ENCODE data around the gene ROBO2. TPM values are rescaled to one million over a fixed set of nuclear protein-coding genes. Genes with fewer than 3 reads are reported as not detected.

Gene ROBO2
- polyA plus RNA-seq, 2 of the 4 experiments (the other 2 are of a cell fraction): 0.04 TPM; not detected in 1

- Histone ChIP-seq H3K4me1 (no peaks in the 10 kb centered on the region), H3K9me3 (no peaks in the 10 kb centered on the region), H3K27ac (no peak overlapping the region), H3K4me2 (no peak overlapping the region), H3K4me3 (no peak overlapping the region)
- POLR2A ChIA-PET: no interaction called here
- TF ChIP-seq MAZ (IDR thresholded peaks at IDR 0.05; ENCODE audit: borderline replicate concordance, low read depth, low read length): no peak
- TF ChIP-seq FOSL2 (IDR thresholded peaks at IDR 0.05): no peak
- TF ChIP-seq FOSL2 (CRISPR knock-in tag; IDR thresholded peaks at IDR 0.05): no peak
- TF ChIP-seq KDM5A (IDR thresholded peaks at IDR 0.05): no peak
- TF ChIP-seq CEBPB (IDR thresholded peaks at IDR 0.05): no peak
- no peak for TF ChIP-seq HEYL (CRISPR knock-in tag; IDR thresholded peaks at IDR 0.05)
- no peak for TF ChIP-seq JUN (IDR thresholded peaks at IDR 0.05)
- no peak for TF ChIP-seq HOXA7 (CRISPR knock-in tag; IDR thresholded peaks at IDR 0.05)
- TF ChIP-seq MAFK (IDR thresholded peaks at IDR 0.05; ENCODE audit: partially characterized antibody): no peak
- TF ChIP-seq MYC (IDR thresholded peaks at IDR 0.05; ENCODE audit: borderline replicate concordance, low read length): no peak
- no peak for TF ChIP-seq EHMT2 (IDR thresholded peaks at IDR 0.05; ENCODE audit: low read depth)
- TF ChIP-seq HDAC2 (IDR thresholded peaks at IDR 0.05): no peak
- TF ChIP-seq ZC3H11A (IDR thresholded peaks at IDR 0.05): no peak
- TF ChIP-seq RAD21 (conservative IDR thresholded peaks at IDR 0.05 in 1 of 2, IDR thresholded peaks at IDR 0.05 in 1 of 2): no peak
- TF ChIP-seq RFX5 (IDR thresholded peaks at IDR 0.05): no peak
- TF ChIP-seq POLR2AphosphoS2 (conservative IDR thresholded peaks at IDR 0.05; ENCODE audit: low read length): no peak
- TF ChIP-seq ZNF302 (CRISPR knock-in tag; IDR thresholded peaks at IDR 0.05): no peak
- TF ChIP-seq RARB (CRISPR knock-in tag; IDR thresholded peaks at IDR 0.05): no peak
- no peak for TF ChIP-seq ELK1 (IDR thresholded peaks at IDR 0.05; ENCODE audit: low read depth, low read length)
- no peak for TF ChIP-seq HOXB5 (CRISPR knock-in tag; IDR thresholded peaks at IDR 0.05)
- no peak for TF ChIP-seq JUNB (IDR thresholded peaks at IDR 0.05)
- no peak for DNase-seq (ENCODE audit: low read depth in 1 of 2, low spot score in 1 of 2)
- ATAC-seq: no peak
- CTCF ChIA-PET: interaction anchor here (0.6 kb wide), 1 partner anchor 307 kb away, joined by 3 read pairs; no protein-coding TSS in a partner anchor
- no peak for FAIRE-seq
- 5% methylated on average over 3 of the region's 3 CpGs for WGBS (ENCODE audit: missing lambda C conversion rate)
These were observed 41.4 kb downstream of the ROBO2 start for GRCh38 chr3:77081240-77081661.

- DNase-seq (ENCODE audit: low read depth in 1 of 2, low spot score in 1 of 2) (no peak), FAIRE-seq (no peak), ATAC-seq (no peak)
- no peaks in the 10 kb centered on the region for H3K9me3 ChIP-seq
- H3K4me3 ChIP-seq: no peak overlapping the region
- H3K4me2 ChIP-seq: no peak overlapping the region
- no peak overlapping the region for H3K27ac ChIP-seq
- WGBS (ENCODE audit: missing lambda C conversion rate): 3% methylated on average over 2 of the region's 2 CpGs
- ChIA-PET POLR2A (no interaction called here), CTCF (no interaction called here)
- H3K4me1 ChIP-seq: no peaks in the 10 kb centered on the region
- TF ChIP-seq HMGXB4 (CRISPR knock-in tag; IDR thresholded peaks at IDR 0.05; ENCODE audit: borderline replicate concordance) (no peak), HES2 (IDR thresholded peaks at IDR 0.05) (no peak), NPAS2 (CRISPR knock-in tag; IDR thresholded peaks at IDR 0.05; ENCODE audit: borderline replicate concordance) (no peak), CBX8 (IDR thresholded peaks at IDR 0.05) (no peak), PBX3 (IDR thresholded peaks at IDR 0.05) (no peak), HDAC2 (IDR thresholded peaks at IDR 0.05) (no peak), CTCF (IDR thresholded peaks at IDR 0.05) (no peak), FOSL2 (IDR thresholded peaks at IDR 0.05) (no peak), FOSL2 (CRISPR knock-in tag; IDR thresholded peaks at IDR 0.05) (no peak), CHD2 (IDR thresholded peaks at IDR 0.05; ENCODE audit: low read length, partially characterized antibody) (no peak), FOSB (CRISPR knock-in tag; IDR thresholded peaks at IDR 0.05) (no peak), KDM5A (IDR thresholded peaks at IDR 0.05) (no peak), CHD4 (IDR thresholded peaks at IDR 0.05; ENCODE audit: borderline replicate concordance) (no peak), JUNB (IDR thresholded peaks at IDR 0.05) (no peak), E2F6 (IDR thresholded peaks at IDR 0.05; ENCODE audit: borderline replicate concordance, low read depth) (no peak)
These were observed 44.6 kb downstream of the ROBO2 start for GRCh38 chr3:77084511-77084910.
